ENCODE results near the gene CCDC93.
A peak's percentile ranks its signal among the peaks of the same experiment; 100 is the strongest.

CCDC93 gene, protein sequence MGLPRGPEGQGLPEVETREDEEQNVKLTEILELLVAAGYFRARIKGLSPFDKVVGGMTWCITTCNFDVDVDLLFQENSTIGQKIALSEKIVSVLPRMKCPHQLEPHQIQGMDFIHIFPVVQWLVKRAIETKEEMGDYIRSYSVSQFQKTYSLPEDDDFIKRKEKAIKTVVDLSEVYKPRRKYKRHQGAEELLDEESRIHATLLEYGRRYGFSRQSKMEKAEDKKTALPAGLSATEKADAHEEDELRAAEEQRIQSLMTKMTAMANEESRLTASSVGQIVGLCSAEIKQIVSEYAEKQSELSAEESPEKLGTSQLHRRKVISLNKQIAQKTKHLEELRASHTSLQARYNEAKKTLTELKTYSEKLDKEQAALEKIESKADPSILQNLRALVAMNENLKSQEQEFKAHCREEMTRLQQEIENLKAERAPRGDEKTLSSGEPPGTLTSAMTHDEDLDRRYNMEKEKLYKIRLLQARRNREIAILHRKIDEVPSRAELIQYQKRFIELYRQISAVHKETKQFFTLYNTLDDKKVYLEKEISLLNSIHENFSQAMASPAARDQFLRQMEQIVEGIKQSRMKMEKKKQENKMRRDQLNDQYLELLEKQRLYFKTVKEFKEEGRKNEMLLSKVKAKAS

DNA sequence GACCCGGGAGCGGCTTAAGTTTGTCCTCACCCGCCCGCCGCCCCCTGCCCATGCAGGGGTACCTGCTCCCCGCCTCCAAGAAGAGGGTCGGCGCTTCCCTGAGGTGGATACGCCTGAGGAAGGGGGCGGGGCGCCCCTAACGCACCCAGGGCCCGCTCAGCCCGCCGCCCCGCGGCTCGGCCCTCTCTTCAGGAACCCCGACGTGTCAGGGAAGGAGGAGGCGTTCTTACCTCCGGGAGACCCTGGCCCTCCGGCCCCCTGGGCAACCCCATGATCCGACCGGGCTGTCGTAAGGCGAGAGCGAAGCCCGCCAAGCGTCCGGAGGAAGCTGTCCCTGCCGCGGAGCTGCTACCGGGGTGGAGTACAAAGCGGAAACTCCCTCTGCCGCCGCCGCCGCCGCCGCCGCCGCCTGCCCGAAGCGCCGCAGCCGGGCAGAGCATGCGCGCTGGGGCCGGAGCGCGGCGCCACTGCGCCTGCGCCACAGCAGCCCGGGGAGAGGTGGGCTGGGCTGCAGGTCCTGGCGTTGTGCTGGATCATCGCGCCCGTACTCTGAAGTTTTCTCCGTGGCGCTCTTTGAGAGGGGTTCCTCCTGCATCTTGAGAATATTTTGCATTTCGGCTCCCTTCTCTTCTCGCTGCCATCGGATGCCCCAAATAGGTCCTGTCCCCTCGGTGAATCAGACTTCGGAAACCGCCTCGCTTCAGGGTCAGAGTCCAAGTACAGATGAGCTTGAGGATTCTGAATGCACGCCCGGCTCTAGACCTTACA, at the start of gene CCDC93:
Gene CCDC93, minus strand, starts transcription at position 347 of the 768 bp plus-strand sequence. Its CDS starts 75 bp downstream, at position 272.
- DNase-seq (ENCODE audit: low read depth), result peak; percentile 59

DNA sequence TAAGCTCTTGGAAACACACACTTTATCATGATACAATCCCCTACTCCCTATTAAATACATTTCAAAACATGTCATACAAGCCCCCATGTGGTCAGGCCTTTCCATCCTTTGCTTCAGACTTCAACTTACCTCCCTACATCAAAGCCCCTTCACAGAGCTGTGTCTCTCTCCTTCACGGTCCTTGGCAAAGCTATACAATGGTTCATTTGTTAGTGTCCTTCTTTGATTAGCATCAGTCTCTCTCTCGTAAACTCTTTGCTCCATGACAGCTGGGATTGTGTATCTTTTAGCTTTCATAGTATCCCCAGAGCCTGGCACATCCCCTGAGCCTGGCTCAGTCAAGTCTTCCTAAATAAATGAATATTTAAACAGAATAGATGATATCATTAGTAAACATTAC, 48.8 kb upstream of the CCDC93 start:
- no peak for DNase-seq (ENCODE audit: low read depth)

DNA sequence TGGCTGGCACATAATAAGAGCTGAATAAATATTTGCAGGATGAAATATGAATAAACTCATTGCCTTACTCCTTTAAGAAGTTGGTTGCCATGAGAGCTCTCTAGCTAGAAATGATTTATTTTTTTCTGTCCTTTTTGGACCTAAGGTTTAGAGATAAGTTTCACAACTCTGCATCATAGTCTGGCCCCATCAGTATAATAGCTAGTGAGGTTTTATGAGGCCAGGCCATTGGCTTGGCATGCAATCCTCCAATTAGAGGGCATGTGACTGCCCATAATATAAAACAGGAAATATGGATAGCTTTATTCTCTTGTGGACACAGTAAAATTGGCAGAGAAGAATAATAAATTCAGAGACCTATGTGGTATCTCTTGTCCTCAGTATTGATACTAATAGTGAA, 48.2 kb upstream of the CCDC93 start:
- peak; percentile 88 for DNase-seq (ENCODE audit: low read depth)

DNA sequence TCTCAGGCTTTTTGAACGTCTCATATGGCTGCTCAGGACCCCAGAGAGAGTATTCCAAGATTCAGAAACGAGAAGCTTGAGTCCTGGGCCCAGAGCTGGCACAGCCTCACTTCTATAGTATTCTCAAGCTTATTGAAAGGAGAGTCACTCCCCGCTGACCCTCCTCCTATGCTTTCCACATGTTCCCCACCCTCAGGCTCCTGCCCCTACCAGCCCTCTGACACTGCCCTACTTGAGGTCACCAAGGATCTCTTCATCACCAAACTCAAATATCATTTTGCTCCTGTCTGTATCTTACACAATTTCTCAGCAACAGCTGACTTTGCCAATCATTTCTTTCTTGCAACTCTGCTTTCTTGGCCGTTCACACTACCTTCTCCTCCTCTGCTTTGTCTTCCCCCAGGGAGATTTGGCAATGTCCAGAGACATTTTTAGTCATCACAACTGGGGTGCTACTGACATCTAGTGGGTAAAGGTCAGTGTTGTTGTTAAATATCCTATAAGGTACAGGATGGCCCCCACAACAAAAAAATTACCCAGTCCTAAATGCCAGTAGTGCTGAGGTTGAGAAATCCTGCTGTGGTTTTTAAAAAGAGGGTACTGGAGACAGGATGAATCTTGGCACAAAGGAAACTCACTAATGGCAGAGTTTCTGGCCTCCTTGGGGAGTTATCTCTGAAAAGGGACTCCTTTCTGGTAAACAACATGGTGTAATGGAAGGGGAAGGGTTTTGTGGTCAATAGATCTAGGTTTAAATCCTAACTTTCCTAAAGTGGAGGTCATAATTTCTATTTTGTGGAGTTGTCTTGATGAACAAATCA, 47.5 kb upstream of the CCDC93 start:
- DNase-seq (ENCODE audit: low read depth), result peak; percentile 85

DNA sequence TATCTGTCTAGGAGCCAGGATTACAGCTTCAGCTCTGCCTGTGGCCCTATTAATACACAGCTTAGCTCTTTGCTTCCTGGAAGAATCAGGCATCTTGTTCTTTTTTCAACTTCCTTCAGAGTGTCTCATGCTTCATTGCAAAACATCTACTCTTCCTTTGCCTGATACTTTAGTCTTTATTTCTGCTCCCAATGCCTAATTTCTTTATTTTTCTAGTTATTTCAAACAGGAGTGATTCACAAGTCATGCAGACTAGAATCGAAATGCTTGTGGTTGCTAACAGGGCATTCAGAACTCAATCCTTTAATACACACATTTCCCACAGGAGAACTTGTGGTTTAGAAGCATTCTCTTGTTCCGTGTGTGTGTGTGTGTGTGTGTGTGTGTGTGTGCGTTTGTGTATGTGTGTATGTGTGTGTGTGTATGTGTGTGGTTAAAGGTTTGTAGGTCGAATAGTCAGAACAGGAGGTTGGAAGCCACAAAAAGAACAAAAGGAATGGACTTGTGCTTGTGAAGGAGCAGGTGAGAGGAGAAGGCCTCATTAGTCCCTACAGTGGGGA, 46.1 kb upstream of the CCDC93 start:
- peak; percentile 99 for DNase-seq (ENCODE audit: low read depth)

- peak; percentile 71 for DNase-seq (ENCODE audit: low read depth)
Measured at GRCh38 chr2:118058951-118059350, 45.1 kb upstream of the CCDC93 start.

DNA sequence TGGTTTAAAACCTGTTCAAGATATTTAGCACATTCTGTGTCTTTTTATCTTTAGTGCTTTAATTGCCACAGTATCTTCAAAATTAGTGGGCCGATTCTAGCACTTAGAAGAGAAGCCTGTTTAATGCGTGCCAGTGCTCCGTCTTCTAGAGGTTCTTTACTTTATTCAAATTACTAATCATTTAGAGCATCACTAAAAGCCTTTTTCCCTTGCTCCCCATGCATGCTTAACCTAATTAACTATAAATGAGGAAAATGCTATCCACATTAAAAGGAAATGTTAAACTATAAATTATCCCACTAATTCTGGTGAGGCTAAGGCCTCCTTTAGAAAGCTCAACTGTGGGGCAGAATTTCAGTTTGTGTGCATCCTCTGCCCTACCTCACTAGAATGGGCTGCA, 42.9 kb upstream of the CCDC93 start:
- DNase-seq (ENCODE audit: low read depth), result no peak

DNA sequence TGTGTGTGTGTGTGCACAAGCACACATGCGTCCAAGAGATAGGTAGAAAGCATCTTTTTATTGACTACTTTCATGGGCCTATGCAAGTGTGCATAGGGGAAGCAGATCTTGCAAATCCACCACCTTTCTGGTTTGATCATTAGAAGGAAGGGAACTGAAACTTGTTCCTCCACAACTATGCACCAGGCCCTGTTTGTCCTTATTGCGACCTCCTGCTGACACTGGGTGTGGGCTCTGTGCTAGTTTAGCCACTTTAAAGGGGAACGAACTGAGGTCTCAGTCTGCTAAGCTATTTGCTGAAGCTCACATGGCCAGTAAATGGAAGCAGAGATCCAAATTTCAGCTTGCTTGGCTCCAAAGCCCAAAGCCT, 42.3 kb upstream of the CCDC93 start:
- DNase-seq (ENCODE audit: low read depth), result no peak

DNA sequence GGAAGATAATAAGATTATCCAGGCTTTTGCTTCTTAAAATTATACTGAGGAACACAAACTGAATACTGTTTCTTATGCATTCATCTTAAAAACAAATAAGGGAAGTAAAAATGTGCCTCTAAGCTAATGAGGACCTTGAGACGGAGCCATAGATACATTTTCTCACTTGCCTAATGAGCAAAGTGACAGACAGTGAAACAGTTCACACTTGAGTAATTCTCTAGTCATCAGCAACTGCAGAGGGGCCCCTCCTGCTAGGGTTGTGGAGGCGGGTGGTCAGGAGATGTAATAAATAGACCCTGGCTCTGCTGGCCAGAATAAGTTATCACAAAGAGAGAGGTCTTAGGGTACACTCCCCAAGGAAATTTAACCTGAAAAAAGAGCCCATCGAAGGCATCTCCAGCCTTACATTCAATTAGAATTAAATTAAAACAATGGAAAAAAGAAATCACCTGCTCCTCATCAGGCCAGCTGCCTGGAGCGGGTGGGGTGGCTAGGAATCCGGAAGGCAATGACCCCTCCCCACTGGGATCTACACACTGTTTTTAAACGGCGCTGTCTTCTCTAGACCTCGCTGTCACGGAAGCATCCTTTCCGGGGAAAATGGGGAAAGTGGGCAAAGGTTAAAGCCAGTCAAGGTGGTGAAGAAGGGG, 41.8 kb upstream of the CCDC93 start:
- DNase-seq (ENCODE audit: low read depth), result no peak

DNA sequence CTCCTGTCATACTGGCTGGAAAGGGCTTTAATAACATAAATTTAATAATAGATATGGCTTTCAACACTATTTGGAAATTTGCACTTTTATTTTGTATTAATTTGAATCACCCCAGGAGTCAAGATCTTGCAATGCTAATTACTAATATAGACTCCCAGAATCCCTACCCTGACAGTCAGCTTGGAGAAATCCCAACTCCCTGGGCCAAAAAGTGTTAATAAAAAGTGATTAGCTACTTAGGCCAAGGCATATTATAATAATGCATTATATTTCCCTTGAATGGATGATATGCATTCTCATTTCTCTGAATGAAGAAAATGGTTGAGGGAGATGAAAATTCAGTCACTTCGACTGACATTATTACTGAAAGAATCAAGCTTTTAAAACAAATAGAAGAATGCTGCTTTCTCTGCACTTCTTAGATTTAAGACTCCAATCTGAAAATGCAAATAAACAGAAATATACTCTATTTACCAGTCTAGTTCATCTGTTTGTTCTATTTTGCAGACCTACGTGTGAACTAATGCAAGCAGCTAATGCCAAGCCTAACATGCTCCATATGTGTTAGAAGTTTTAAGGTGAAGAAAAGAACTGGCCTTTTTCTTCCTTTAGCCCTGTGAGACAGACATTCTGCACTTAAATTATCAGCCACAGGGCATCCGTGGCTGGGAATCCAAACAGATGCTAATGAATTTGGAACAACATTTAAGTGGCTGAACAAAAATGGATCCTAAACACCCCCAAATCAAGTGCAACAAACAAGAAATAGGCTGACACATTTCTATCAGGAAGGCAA, 40.5 kb upstream of the CCDC93 start:
- DNase-seq (ENCODE audit: low read depth), result no peak

DNA sequence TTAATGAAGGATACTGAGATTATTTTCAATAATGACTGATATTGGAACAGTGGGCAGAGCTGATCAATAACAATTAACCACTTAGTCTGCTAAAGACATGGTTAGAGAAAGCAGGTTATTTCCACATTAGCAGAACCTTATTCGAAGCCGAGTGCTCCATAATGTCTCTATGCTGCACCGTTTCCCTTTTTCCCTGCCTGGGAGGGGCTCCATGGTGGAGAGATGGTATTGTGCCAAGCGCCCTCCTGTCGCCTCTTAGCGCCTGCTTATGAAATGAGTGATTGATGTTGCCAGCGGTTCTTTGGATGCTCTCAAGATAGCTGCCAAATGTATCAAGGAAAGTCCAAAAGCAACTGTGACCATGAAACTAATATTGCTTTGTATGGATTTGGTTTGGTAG, 39.8 kb upstream of the CCDC93 start:
- no peak for DNase-seq (ENCODE audit: low read depth)

- no peak for DNase-seq (ENCODE audit: low read depth)
Measured at GRCh38 chr2:118052474-118052873, 38.6 kb upstream of the CCDC93 start.

DNA sequence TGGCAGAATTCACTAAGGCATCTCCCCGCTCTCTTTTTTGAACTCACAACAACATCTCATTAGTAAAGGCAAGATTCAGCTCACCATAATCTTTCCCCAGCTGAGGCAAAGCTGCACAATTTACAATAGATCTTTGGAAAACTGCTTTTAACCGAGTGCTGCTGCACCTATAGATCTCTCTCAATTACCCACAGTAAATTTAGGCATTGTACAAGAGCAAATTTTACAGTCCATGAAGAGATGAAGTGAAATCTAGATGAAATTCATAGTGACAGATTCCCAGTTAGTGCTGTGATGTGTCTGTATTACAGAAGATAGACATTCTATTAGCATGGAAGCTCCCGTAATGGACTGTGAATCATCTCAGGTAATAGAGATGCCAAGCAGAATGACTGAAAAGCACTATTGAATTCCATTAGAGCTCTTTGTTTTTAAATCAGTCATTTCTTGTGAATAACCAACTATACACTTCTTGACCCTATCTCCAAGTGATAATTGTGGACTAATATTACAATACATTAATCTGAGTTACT, 38.0 kb upstream of the CCDC93 start:
- DNase-seq (ENCODE audit: low read depth), result no peak

DNA sequence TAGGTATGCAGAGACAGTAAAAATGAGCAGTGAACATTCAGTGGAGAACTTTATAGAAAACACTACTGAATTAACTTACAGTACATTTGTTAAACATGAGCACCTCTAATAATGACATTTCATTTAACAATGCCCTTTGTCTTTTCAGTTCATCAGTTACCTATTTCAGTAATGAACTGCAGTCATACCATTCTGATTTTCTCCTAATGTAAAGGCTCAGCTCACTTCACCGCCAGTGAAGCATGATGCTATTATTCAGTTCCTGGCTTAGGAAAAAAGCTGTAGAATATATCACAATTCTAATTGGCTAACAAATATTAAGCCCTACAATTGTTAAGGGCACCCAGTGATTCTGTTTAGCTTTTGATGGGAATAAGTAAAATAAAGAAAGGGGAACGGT, 37.1 kb upstream of the CCDC93 start:
- DNase-seq (ENCODE audit: low read depth), result no peak

DNA sequence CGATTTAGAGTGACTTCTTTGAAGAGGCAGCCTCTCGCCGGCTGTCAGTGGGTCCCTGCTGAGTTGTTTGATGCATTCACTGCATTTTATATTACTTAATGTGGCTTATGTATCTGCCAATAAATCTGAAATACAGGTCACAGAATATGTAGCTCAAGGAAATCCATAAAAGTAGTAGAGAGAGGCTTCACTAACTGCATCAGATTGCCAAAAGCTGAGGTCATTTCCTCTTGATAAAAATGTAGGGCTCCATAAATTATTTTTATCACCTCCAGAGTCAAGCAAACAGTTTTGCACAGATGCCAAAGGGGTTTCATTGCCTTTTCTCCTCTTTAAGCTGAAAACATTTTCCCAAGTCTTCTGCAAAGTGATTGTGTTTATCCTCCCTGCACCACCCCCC, 36.5 kb upstream of the CCDC93 start:
- no peak for DNase-seq (ENCODE audit: low read depth)

DNA sequence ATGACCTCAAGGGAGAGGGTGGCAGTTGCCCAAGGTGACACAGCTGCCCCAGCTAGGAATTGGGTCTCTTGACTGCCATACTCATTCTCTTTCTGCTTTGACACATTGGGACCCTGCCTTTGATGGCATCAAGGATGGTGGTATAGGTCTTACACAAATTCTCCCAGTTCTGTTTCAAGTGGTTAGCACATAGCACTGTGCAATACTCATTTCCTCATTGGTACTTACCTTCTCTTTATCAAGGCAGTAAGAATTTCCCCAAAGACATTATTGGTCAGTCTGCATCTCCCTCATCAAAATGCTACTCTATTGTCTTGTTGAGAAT, 35.9 kb upstream of the CCDC93 start:
- no peak for DNase-seq (ENCODE audit: low read depth)

DNA sequence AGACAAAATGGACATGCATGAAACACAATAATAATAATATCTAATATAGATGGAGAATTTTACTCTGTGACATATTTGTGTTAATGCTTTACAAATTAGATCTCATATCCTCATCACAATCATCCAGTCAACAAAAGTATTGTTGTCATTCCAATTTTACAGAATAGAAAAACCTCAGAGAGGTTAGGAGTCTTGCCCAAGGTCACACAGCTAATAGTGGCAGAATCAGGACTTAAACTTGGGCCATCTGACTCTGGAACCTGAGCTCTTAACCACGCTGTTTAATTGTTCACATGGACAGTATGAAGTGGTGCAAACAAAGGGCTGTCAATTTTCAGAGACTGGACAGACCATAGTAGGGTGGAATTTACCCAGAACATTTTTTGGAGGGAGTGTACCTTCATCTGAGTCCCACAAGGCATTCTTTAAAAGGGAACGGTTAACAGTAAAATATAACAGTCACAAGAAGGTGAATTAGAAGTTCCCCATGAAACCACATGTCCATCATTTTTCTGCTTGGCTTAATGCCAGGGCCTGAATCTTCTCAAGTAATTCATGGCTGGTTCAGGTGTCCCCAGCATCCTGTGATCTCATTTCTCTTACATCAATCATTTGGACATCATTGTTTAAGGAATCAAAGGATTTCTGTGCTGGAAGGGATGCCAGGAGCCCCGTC, 35.4 kb upstream of the CCDC93 start:
- DNase-seq (ENCODE audit: low read depth), result no peak

- DNase-seq (ENCODE audit: low read depth), result no peak
Measured at GRCh38 chr2:118048401-118048800, 34.5 kb upstream of the CCDC93 start.

GRCh38 chr2:118047380-118047826, 33.5 kb upstream of the CCDC93 start:
- peak; percentile 44 for DNase-seq (ENCODE audit: low read depth)

All from stromal cell of bone marrow (primary cell).